Activated CD4-positive, CD25-positive, alpha-beta regulatory T cell treated with anti-CD3 and anti-CD28 coated beads, Interleukin-2, amount 50 U/mL, for 72 hours (primary cell): ENCODE measurements around the gene ALG12.

ENCODE experiments used
- DNase-seq: peaks from one replicate; pipeline ENCODE4 v3.0.0; 2021

Gene ALG12

DNA sequence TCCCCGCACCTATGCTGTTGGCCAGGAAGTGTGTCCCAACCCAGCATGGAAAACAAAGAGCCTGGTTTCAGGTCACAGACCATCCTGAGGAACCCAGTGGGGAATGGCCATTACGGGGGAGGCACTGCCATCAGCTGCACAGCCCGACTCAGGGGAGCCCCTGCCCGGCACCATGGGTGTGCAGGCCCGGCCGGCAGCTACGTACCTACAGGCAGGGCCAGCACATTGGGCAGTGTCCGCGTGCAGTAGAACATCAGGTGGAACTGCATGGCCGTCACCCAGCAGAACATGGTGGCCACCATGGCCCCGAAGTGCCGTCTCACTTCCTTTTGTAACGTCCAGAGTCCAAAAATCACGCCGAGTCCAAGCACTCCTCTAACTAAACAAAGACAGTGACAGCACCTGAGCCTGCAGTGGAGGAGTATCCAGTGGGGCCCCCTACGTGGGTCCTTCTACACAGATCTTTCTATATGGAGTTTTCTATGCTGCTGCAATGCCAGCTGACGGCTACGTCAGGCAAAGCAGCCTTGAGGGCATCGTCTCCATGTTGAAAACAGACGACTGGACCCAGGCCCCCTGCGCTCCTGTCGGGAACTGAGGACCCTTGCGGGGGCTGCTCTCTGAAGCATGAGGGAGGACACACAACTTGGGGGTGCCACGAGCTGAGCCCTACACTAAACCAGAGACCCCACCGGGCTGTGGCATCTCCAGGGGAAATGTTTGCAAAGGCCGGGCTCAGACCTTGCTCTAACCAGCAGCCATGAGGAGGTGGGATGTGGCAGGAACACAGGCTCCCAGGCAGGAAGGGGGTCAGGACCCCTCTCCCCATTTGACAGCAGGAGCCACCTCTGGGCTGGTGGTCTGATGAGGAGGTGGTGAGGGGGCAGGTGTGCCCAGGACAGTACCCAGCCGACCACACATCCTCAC lies 7.7 kb downstream of the ALG12 start:
- no peak for DNase-seq

GRCh38 chr22:49909476-49910205 lies 8.6 kb downstream of the ALG12 start:
- DNase-seq = no peak

GRCh38 chr22:49907807-49908206 lies 10.4 kb downstream of the ALG12 start:
- no peak for DNase-seq

DNA sequence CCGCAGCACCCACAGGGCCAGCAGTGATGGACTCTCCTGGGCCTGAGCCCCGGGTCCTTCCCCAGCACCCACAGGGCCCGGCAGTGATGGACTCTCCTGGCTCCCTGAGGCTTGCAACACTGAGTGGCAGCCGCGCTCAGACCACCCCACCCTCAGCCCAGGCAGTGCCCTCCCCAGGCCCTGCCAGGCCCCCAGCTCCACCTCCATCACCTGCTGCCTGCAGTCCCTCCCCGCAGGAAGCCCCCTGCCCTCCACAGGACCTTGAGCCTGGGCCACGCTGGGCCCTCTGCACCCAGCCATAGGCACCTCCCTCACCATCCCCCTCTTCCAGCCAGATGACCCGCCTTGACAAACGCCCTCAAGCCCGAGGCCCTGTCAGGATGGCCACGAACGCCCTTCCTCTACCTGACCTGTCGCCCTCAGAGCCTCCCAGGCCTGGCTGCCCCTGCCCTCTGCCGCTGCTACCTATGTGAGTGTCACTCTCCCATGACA lies 11.4 kb downstream of the ALG12 start:
- no peak for DNase-seq

DNA sequence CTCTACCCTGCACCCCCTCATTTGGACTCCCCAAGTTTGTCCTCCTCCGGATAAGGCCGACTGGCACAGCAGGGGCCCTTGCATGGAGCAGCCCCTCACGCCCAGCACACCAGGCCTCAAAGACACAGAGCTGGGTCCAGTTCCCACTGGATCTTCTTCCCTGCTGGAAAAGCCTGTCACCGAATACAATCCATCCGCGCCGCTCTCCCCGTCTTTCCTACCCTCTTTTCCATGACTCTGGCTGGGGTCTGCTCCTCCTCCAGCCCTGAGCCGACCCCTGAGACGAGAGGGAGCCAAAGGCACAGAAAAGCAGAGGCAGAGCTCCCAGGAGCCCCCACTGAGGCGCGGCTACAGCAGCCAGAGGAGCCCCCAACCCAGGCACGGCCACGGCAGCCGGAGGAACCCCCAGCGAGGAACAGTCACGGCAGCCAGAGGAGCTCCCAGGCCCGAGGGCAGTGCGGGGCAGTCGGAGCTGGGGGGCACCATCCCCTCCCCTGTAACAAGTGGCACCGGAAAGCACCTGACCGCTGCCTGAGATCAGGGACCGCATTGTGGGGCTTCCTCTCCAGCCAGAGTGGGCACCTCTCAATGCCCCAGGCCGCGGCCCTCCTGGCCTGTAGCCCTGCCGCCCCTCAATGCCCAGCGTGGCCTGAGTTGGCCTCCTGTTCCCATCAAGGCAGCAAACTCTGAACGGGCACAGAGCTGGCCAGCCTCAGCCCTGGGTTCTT lies 12.0 kb downstream of the ALG12 start:
- DNase-seq = no peak

- DNase-seq = no peak
These were observed 12.8 kb downstream of the ALG12 start for GRCh38 chr22:49905465-49905864.

- DNase-seq = no peak
These were observed 14.2 kb downstream of the ALG12 start for GRCh38 chr22:49904040-49904369.

GRCh38 chr22:49903322-49904039 lies 14.8 kb downstream of the ALG12 start:
- DNase-seq = no peak

DNA sequence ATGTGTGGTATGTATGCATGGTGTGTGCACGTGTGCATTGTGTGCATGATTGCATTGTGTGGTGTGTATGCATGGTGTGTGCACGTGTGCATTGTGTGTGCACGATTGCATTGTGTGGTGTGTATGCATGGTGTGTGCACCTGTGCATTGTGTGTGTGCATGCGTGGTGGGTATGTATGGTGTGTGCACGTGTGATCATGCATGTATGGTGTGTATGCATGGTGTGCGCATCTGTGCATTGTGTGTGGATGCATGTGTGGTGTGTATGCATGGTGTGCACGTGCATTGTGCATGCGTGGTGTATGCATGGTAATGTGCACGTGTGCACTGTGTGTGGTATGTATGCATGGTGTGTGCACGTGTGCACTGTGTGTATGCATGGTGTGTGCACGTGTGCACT lies 16.8 kb downstream of the ALG12 start:
- DNase-seq = no peak

GRCh38 chr22:49900441-49901230 lies 17.6 kb downstream of the ALG12 start:
- DNase-seq = no peak

GRCh38 chr22:49899530-49899929 lies 18.7 kb downstream of the ALG12 start:
- no peak for DNase-seq

GRCh38 chr22:49897015-49897684 lies 21.1 kb downstream of the ALG12 start:
- DNase-seq = no peak

DNA sequence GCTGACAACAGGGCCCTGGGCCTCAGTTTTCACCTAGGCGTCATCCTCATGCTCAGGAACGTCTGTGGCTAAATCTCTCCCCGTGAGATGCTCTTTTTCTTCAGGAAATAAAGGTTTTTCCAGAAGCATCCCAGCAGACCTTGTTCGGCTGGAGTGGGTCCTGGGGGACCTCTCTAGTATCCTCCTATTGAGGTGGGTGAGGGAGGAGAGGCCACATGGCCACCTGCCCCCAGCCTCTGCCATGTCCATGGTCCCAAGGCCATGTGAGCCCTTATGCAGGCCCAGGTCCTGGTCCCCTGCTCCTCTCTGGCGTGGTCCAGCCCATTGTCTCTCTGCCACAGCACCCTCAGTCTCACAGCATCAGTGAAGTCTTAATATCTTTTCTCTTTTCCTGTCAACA lies 22.0 kb downstream of the ALG12 start:
- no peak for DNase-seq

DNA sequence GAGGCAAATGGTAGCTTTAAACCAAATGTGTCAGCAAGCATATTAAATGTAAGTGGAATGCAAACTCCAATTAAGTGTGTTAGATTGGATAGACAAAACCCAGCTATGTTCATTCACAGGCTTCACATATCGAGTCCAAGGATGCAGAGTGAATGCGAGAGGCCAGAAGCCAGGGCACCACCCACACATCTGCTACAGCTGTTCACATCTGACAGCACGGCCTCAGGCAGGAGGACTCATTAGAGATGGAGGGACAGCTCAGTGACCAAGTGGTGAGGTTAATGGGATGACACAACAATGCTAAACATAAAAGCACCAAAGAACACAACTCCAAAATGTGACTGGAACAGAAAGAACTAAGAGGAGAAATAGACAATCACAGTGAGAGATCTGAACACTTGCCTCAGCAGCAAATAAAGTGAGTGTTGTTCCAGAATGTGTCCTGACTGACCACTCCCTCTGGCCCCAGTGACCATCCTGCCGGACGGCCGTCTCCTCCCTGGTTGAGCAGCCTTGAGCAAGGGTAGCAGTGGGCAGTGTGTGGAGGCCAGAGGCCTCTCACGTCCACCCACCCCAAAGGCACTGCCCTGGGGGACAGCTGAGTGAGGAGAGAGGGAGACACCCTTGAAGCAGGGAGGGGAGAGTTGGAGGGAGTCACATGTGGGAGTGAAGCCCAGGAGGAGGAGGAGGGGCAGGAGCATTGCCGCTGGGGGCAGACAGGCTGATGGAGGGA lies 23.8 kb downstream of the ALG12 start:
- DNase-seq = no peak

DNA sequence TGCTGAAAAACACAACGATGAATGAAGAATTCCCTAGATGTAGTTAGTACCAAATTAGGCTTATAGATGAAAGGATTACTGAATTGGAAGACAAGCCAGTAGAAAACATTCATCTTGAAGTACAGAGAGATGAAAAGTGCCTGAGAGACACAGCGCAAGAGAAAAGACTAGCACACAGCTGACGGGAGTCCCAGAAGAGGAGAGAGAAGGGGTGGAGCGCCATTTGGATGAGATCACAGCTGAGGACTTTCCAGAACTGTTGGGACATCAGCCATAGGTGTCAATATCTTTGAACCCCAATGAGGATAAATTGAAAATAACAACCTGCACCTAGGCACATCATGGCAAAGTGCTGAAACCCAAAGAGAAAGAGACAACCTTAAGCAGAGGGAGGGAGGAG lies 25.2 kb downstream of the ALG12 start:
- DNase-seq = no peak

- DNase-seq = no peak
These were observed 25.9 kb downstream of the ALG12 start for GRCh38 chr22:49892226-49892899.

DNA sequence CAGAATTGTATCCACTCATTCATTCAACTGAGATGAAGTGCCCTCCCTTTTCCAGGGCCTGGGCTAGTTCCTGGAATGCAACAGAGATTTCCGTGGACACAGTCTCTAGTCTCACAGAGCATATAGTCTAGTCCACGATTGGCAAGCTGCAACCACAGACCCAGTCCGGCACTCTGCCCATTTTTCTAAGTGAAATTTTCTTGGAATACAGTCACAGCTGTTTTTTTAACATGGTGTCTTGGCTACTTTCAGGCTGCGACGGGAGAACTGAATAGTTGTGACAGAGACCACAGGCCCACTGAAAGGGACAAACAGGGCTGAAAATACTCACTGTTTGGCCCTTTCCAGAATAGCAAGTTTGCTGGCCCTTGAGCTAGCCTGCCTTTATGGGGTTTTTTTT lies 29.2 kb downstream of the ALG12 start:
- DNase-seq = no peak

GRCh38 chr22:49887702-49888101 lies 30.5 kb downstream of the ALG12 start:
- no peak for DNase-seq

GRCh38 chr22:49887064-49887451 lies 31.2 kb downstream of the ALG12 start:
- no peak for DNase-seq
